ENCODE results near the gene CHD5. TPM values are rescaled to one million over a fixed set of nuclear protein-coding genes. Genes with fewer than 3 reads are reported as not detected.

The CHD5 gene
- total RNA-seq, 1 experiment from 2014 or later = 1.6 TPM

GRCh38 chr1:6181347-6181770, 1.2 kb upstream of the CHD5 start:
- Mint-ChIP-seq H3K36me3 (ENCODE audit: insufficient read depth in 1 of 3, low read depth in 3 of 3) (peaks cover 7 to 20% (median 8%) of the 10 kb centered on the region in 3 experiments; a peak in 6 of 7 replicates), H3K27me3 (ENCODE audit: low read depth) (peaks cover 35% of the 10 kb centered on the region), H3K9me3 (no peaks in the 10 kb centered on the region), H3K4me1 (peaks cover 36 to 44% of the 10 kb centered on the region in 2 experiments), H3K27ac (no peak overlapping the region), H3K4me3 (peak overlapping the region; percentile 48 to 74; a peak in 4 of 5 replicates)
- H3K56ac ChIP-seq (ENCODE audit: insufficient read length, low read depth, low read length) = no peak overlapping the region
- no peaks in the 10 kb centered on the region for H3K79me1 ChIP-seq (ENCODE audit: insufficient read depth, low read depth, low read length, poor library complexity, severe bottlenecking)
- H4K91ac ChIP-seq (ENCODE audit: insufficient read length, low read depth, low read length) = no peak overlapping the region
- H2BK15ac ChIP-seq (ENCODE audit: low read depth, low read length) = no peak overlapping the region
- H3K14ac ChIP-seq (ENCODE audit: insufficient read depth, low read length) = no peak overlapping the region
- no peak overlapping the region for H2BK12ac ChIP-seq (ENCODE audit: insufficient read length, low read depth, low read length)
- no peak overlapping the region for H2AK5ac ChIP-seq (ENCODE audit: insufficient read length, low read length)
- H3K23ac ChIP-seq (ENCODE audit: insufficient read length, low read depth, low read length) = no peak overlapping the region
- H3K18ac ChIP-seq (ENCODE audit: insufficient read length, low read depth, low read length) = peak overlapping the region; percentile 1
- H3K4me2 ChIP-seq (ENCODE audit: insufficient read depth, insufficient read length, low read length) = no peak overlapping the region
- H3K79me2 ChIP-seq (ENCODE audit: insufficient read depth, low read length) = no peaks in the 10 kb centered on the region
- H3K27me3 ChIP-seq (ENCODE audit: insufficient read depth, low read length) = peaks cover 14% of the 10 kb centered on the region; the same call in 1 of the 2 replicates
- H3K9ac ChIP-seq (ENCODE audit: extremely low read depth, insufficient read length, low read length) = no peak overlapping the region
- no peak overlapping the region for H3K27ac ChIP-seq (ENCODE audit: insufficient read length, low read depth, low read length)
- DNase-seq = no peak
- no CpG with 5 or more reads among the region's 10 CpGs for WGBS (ENCODE audit: extremely low coverage, insufficient read length, low lambda C conversion rate)
- no peak overlapping the region for H4K5ac ChIP-seq (ENCODE audit: insufficient read length, low read depth, low read length)
- H3K23me2 ChIP-seq (ENCODE audit: insufficient read length, low read depth, low read length, poor library complexity, severe bottlenecking) = no peaks in the 10 kb centered on the region
- H2BK5ac ChIP-seq (ENCODE audit: insufficient read length, low read length) = no peak overlapping the region
- no peaks in the 10 kb centered on the region for H3K9me3 ChIP-seq (ENCODE audit: control insufficient read depth, low read depth, low read length)
- no peak overlapping the region for H3T11ph ChIP-seq (ENCODE audit: low read length)
- no peak overlapping the region for H2BK120ac ChIP-seq (ENCODE audit: low read depth, low read length, poor library complexity, severe bottlenecking)
- no peak overlapping the region for H2AFZ ChIP-seq (ENCODE audit: low read length)
- H3K4me1 ChIP-seq (ENCODE audit: insufficient read depth, low read length) = peaks cover 4% of the 10 kb centered on the region; the same call in 1 of the 2 replicates
- no peaks in the 10 kb centered on the region for H4K20me1 ChIP-seq (ENCODE audit: control insufficient read depth, insufficient read depth, insufficient read length)
- no peak overlapping the region for H3K4ac ChIP-seq (ENCODE audit: low read depth, low read length)
- no peak for TF ChIP-seq CTCF (conservative IDR thresholded peaks at IDR 0.05)
- no peak overlapping the region for H4K8ac ChIP-seq (replicated peaks; ENCODE audit: insufficient read length, low read depth, low read length)
- H2BK20ac ChIP-seq (ENCODE audit: low read depth, low read length, poor library complexity, severe bottlenecking) = no peak overlapping the region
